ENCODE data around the gene KDR.

DNA sequence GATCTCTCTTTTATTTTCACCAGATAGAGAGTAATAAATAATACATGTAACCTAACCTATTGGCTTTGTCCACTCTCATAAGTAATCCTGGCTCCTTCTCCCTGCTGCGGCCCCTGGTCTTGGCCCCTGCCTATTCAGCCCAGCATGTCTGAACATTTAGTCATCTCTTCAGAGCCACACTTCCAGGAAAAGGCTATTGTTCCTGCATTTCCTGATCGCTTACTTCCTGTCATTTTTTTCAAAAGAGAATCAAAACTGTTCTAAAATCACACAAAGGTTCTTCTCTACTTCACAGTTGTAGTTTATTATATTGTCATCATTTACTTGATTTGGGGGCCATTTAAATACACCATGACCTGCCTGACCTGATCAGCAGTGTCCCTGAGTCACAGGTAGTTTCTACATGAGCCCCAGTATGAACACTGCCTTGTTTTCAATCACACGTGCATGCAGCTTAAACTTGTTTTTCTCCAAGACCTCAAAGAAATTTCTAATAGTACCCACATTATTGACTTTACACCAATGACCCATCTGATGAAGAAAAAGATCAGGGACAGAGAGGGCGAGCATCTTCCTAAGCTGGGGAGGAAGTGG lies 47.4 kb upstream of the KDR start:
- no peak for TF ChIP-seq EZH2 (IDR thresholded peaks at IDR 0.05)
- TF ChIP-seq POLR2A (IDR thresholded peaks at IDR 0.05; ENCODE audit: borderline replicate concordance, extremely low read depth, insufficient read depth, insufficient read length) = no peak
- TF ChIP-seq CTCF (IDR thresholded peaks at IDR 0.05 in 2 of 3, conservative IDR thresholded peaks at IDR 0.05 in 1 of 3; ENCODE audit: borderline replicate concordance in 1 of 3, insufficient read depth in 1 of 3, low read depth in 2 of 3, low read length in 2 of 3) = no peak

Measured in HCT116 (cell line).